Colonic mucosa (tissue), 4 donors: ENCODE measurements around the gene CLDND2. TPM values are rescaled to one million over a fixed set of nuclear protein-coding genes. Genes with fewer than 3 reads are reported as not detected.
"Not testable (repeated sequence)": the region's sequence is repeated elsewhere in the genome, so short reads cannot be mapped to it uniquely, and the experiment has no call there.

Experiments used
- DNase-seq: peaks from one replicate; pipeline ENCODE4 v3.0.0-alpha.2; 2020
- H3K27ac ChIP-seq: fragments of 200-600 bp; one replicate; pipeline ENCODE4 v1.8.0; 2021
- H3K27me3 ChIP-seq: fragments of 200-600 bp; one replicate; pipeline ENCODE4 v1.8.0; 2021
- H3K36me3 ChIP-seq: fragments of 200-600 bp; one replicate; pipeline ENCODE4 v1.8.0; 2021
- H3K4me1 ChIP-seq: fragments of 200-600 bp; one replicate; pipeline ENCODE4 v1.8.0; 2021; ENCODE audit warnings: mild to moderate bottlenecking
- H3K4me3 ChIP-seq: fragments of 200-600 bp; one replicate; pipeline ENCODE4 v1.8.0; 2021
- H3K9ac ChIP-seq, 2 donors: one replicate each; pipeline ENCODE4 v1.7.0; 2013; ENCODE audit warnings: control low read depth in 2 of 2, low read depth in 2 of 2, low read length in 2 of 2
- H3K9me3 ChIP-seq: fragments of 200-600 bp; one replicate; pipeline ENCODE4 v1.8.0; 2021
- CTCF ChIP-seq: fragments of 200-600 bp; IDR thresholded peaks from one replicate; pipeline ENCODE4 v1.8.0; 2022; ENCODE audit warnings: antibody characterized with exemption, mild to moderate bottlenecking
- intact Hi-C: fragments of 100-400 bp; cut with DNase I; formaldehyde crosslinking; loops from one replicate; pipeline ENCODE4 v1.14.1; 2022
- total RNA-seq, 2 donors: library from RNA; stranded (reverse); fragmentation: NEBNext Ultra II Directional in 1 of 2; extraction: Animal tissue kit (Norgen Biotek cat#: 25700) in 1 of 2; gene quantifications; one replicate each; pipeline ENCODE4 v1.2.1, GENCODE V29; 2021
- donor health status: healthy.
- donor health status: DM: no; HTN: no; CAD: no.
- donor health status: DM: no; HTN: no; CAD: no.

CLDND2 gene
- total RNA-seq, 2 donors from 2014 or later = 2.9 TPM; not detected in 1

GRCh38 chr19:51410950-51411748, 42.3 kb upstream of the CLDND2 start:
- Histone ChIP-seq H3K27ac (no peak overlapping the region), H3K9me3 (no peaks in the 10 kb centered on the region), H3K9ac (no peak overlapping the region), H3K36me3 (no peaks in the 10 kb centered on the region), H3K27me3 (no peaks in the 10 kb centered on the region), H3K4me3 (no peak overlapping the region), H3K4me1 (no peaks in the 10 kb centered on the region)
- intact Hi-C loops = no loop called here
- DNase-seq = no peak
- no peak for TF ChIP-seq CTCF

DNA sequence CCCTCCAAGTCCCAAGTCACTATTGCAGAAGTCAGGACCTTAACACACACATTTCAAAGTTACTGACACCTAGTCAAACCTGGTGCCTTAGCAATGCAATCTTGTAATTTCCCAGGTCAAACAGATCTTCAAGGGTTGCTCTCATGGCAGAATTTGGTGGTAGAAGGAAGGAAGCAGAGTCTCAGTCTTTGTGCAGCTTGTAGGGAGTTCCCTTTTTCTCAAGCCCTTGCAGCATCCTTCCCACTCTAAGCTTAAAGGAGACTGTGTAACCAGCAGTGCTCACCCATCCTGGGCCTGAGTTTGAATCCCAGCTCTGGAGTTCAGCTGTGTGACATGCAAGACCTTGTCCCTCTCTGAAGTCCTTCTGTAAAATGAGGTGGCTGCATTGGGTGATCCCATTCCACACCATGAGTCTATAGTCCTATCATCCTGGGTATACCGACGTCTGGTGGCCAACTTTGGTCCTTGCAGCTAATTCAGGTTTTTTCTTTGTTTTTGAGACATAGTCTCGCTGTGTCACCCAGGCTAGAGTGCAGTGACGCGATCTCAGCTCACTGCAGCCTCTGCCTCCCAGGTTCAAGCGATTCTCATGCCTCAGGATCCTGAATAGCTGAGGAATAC, 38.8 kb upstream of the CLDND2 start:
- H3K27ac ChIP-seq = no peak overlapping the region
- peak; percentile 43 for TF ChIP-seq CTCF
- H3K36me3 ChIP-seq = no peaks in the 10 kb centered on the region
- H3K9me3 ChIP-seq = no peaks in the 10 kb centered on the region
- no peaks in the 10 kb centered on the region for H3K4me1 ChIP-seq
- no peak overlapping the region for H3K4me3 ChIP-seq
- no peak overlapping the region for H3K9ac ChIP-seq
- intact Hi-C loops = loop anchor here (5.0 kb wide), 1 partner anchor 70 kb away; no protein-coding TSS in a partner anchor
- DNase-seq = no peak
- no peaks in the 10 kb centered on the region for H3K27me3 ChIP-seq

GRCh38 chr19:51402117-51402516, 33.3 kb upstream of the CLDND2 start:
- Histone ChIP-seq H3K27ac (no peak overlapping the region), H3K9me3 (no peaks in the 10 kb centered on the region), H3K36me3 (no peaks in the 10 kb centered on the region), H3K9ac (no peak overlapping the region), H3K4me3 (no peak overlapping the region), H3K27me3 (no peaks in the 10 kb centered on the region), H3K4me1 (no peaks in the 10 kb centered on the region)
- no peak for DNase-seq
- intact Hi-C loops = no loop called here
- no peak for TF ChIP-seq CTCF

GRCh38 chr19:51399936-51400335, 31.1 kb upstream of the CLDND2 start:
- DNase-seq = not testable (repeated sequence)

GRCh38 chr19:51399231-51399630, 30.4 kb upstream of the CLDND2 start:
- Histone ChIP-seq H3K27ac (no peak overlapping the region), H3K4me3 (no peak overlapping the region), H3K36me3 (no peaks in the 10 kb centered on the region), H3K9ac (no peak overlapping the region), H3K4me1 (peaks cover 6% of the 10 kb centered on the region), H3K9me3 (no peaks in the 10 kb centered on the region), H3K27me3 (no peaks in the 10 kb centered on the region)
- no peak for DNase-seq
- intact Hi-C loops = no loop called here
- no peak for TF ChIP-seq CTCF

More at GRCh38 chr19:51399936-51400335, 31.1 kb upstream of the CLDND2 start:
- H3K4me1 ChIP-seq, H3K27ac ChIP-seq, H3K36me3 ChIP-seq, H3K4me3 ChIP-seq, H3K27me3 ChIP-seq, H3K9me3 ChIP-seq, intact Hi-C loops, H3K9ac ChIP-seq: not testable (repeated sequence)
